Spleen (tissue), 11 donors: ENCODE results near the gene DIDO1. TPM values are rescaled to one million over a fixed set of nuclear protein-coding genes. Genes with fewer than 3 reads are reported as not detected.

Source experiments
- DNase-seq: peaks from one replicate; pipeline ENCODE4 v3.0.0-alpha.2; 2020
- H3K27ac ChIP-seq, 8 donors: fragments of 200-600 bp; sonication (generic) in 7 of 8; 1 replicate in 4 of 8; 2 replicates in 4 of 8; pipeline versions ENCODE4 v1.5.0 to v1.8.0; 2016 to 2021; ENCODE audit warnings: inconsistent platforms in 4 of 8, mild to moderate bottlenecking in 4 of 8, moderate library complexity in 1 of 8
- H3K27me3 ChIP-seq, 7 donors: fragments of 200-600 bp; sonication (generic) in 6 of 7; replicated peaks in 1 of 7; 1 replicate in 4 of 7; 2 replicates in 3 of 7; pipeline versions ENCODE4 v1.5.0 to v1.8.0; 2016 to 2021; ENCODE audit warnings: inconsistent platforms in 3 of 7, mild to moderate bottlenecking in 1 of 7
- H3K36me3 ChIP-seq, 6 donors: fragments of 200-600 bp; sonication (generic) in 5 of 6; 1 replicate in 4 of 6; 2 replicates in 2 of 6; pipeline versions ENCODE4 v1.5.0 to v1.8.0; 2016 to 2021; ENCODE audit warnings: inconsistent platforms in 2 of 6
- H3K4me1 ChIP-seq, 6 donors: fragments of 200-600 bp; sonication (generic) in 5 of 6; 1 replicate in 3 of 6; 2 replicates in 3 of 6; pipeline versions ENCODE4 v1.5.0 to v1.8.0; 2016 to 2021; ENCODE audit warnings: inconsistent platforms in 3 of 6
- H3K4me3 ChIP-seq, 8 donors: fragments of 200-600 bp; sonication (generic) in 7 of 8; 1 replicate in 4 of 8; 2 replicates in 4 of 8; pipeline versions ENCODE4 v1.5.0 to v1.8.0; 2016 to 2021; ENCODE audit warnings: inconsistent platforms in 4 of 8, mild to moderate bottlenecking in 4 of 8, moderate library complexity in 2 of 8
- H3K9me3 ChIP-seq, 8 donors: fragments of 200-600 bp; sonication (generic) in 7 of 8; 1 replicate in 4 of 8; 2 replicates in 4 of 8; pipeline versions ENCODE4 v1.5.0 to v1.8.0; 2016 to 2021; ENCODE audit warnings: inconsistent platforms in 4 of 8
- POLR2A ChIP-seq, 3 donors: fragments of 450-650 bp; IDR thresholded peaks; one replicate each; pipeline ENCODE4 v1.5.1; 2017; ENCODE audit warnings: antibody characterized with exemption in 3 of 3, mild to moderate bottlenecking in 1 of 3
- POLR2AphosphoS5 ChIP-seq, 3 donors: sonication (generic); formaldehyde crosslinking; IDR thresholded peaks; one replicate each; pipeline ENCODE4 v1.5.1; 2017; ENCODE audit warnings: antibody characterized with exemption in 3 of 3
- WGBS, 5 donors: extraction: QIAGEN DNeasy Blood & Tissue Kit in 3 of 5; methylation state at CpG; one replicate each; pipeline versions ENCODE4 v1.1.5 to v1.1.7; 2013 to 2018; 5-methylcytosine and 5-hydroxymethylcytosine counted together
- intact Hi-C: fragments of 100-400 bp; cut with DNase I; formaldehyde crosslinking; loops from one replicate; pipeline ENCODE4 v1.15.0; 2023; ENCODE audit warnings: low total_unique reads
- polyA plus RNA-seq, 3 donors: library from polyadenylated mRNA; stranded (reverse); fragments of 200-250 nt; gene quantifications; one replicate each; pipeline ENCODE4 v1.2.1, GENCODE V29; 2013
- total RNA-seq, 7 donors: library from RNA; depleted of rRNA in 3 of 7; stranded (reverse); fragments of >200 nt in 3 of 7; fragmentation: NEBNext Ultra II Directional in 4 of 7; extraction: Animal tissue kit (Norgen Biotek cat#: 25700) in 4 of 7; gene quantifications; one replicate each; pipeline versions ENCODE4 v1.1.0 to v1.2.1, GENCODE V29; 2016 to 2021
- TF ChIP-seq, protein P1 (sequence below), 11 experiments: fragments of 200-600 bp in 7 of 11; fragments of 450-650 bp in 4 of 11; sonication (generic) in 4 of 11; IDR thresholded peaks in 8 of 11; conservative IDR thresholded peaks in 3 of 11; 1 replicate in 7 of 11; 2 replicates in 4 of 11; pipeline versions ENCODE4 v1.4.0 to v1.8.0; 2016 to 2021; ENCODE audit warnings: antibody characterized with exemption in 11 of 11, inconsistent platforms in 4 of 11, mild to moderate bottlenecking in 1 of 11
- donor health status: healthy with polysubstance abuse.
- donor health status: DM: no; HTN: no; CAD: no; lungs with moderate emphysema.
- donor health status: DM: no; HTN: no; CAD: no.
- donor health status: Bipolar disorder and iron deficiency.
- donor health status: healthy.
- donor health status: DM: no; HTN: no; CAD: no.
- donor health status: DM: yes; HTN: yes; CAD: no.

The DIDO1 gene
- total and polyA plus RNA-seq, 10 donors, result 17.4 to 79.6 (median 66.9) TPM

DNA sequence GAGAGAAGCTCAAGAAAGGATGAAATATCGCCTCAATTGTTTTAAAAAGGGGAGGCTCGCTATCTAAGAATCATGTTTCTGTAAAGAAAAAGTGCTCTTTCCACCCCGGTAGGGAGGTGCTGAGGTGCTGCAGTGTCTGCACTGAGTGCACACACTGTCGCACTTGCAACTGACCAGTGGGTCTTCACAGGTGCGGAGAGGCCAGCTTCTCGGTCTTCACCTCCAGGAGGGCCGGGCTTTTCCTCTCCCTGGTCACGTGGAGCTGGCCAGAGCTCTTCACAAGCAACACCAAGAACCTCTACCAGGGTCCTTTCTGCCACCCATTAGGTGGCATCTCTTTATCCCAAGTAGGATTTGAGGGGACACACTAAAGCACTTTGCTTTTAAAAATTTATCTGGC is 36.9 kb downstream of the DIDO1 start:
- no peak overlapping the region for H3K27ac ChIP-seq
- H3K27me3 ChIP-seq, result no peaks in the 10 kb centered on the region
- intact Hi-C loops, result no loop called here
- 93 to 98% (median 97%) methylated on average over 8 of the region's 8 CpGs for WGBS, 5 donors
- TF ChIP-seq POLR2A (IDR thresholded peaks at IDR 0.05) (no peak), POLR2AphosphoS5 (IDR thresholded peaks at IDR 0.05) (no peak)
- TF ChIP-seq, protein P1, sequence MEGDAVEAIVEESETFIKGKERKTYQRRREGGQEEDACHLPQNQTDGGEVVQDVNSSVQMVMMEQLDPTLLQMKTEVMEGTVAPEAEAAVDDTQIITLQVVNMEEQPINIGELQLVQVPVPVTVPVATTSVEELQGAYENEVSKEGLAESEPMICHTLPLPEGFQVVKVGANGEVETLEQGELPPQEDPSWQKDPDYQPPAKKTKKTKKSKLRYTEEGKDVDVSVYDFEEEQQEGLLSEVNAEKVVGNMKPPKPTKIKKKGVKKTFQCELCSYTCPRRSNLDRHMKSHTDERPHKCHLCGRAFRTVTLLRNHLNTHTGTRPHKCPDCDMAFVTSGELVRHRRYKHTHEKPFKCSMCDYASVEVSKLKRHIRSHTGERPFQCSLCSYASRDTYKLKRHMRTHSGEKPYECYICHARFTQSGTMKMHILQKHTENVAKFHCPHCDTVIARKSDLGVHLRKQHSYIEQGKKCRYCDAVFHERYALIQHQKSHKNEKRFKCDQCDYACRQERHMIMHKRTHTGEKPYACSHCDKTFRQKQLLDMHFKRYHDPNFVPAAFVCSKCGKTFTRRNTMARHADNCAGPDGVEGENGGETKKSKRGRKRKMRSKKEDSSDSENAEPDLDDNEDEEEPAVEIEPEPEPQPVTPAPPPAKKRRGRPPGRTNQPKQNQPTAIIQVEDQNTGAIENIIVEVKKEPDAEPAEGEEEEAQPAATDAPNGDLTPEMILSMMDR (IDR thresholded peaks at IDR 0.05 in 8 of 11, conservative IDR thresholded peaks at IDR 0.05 in 3 of 11), result no peak
- peaks cover 0 to 17% (median 0%) of the 10 kb centered on the region in 6 donors for H3K4me1 ChIP-seq
- DNase-seq, result no peak
- H3K36me3 ChIP-seq, result peaks cover 13 to 94% (median 88%) of the 10 kb centered on the region in 6 donors
- H3K9me3 ChIP-seq, result no peaks in the 10 kb centered on the region
- H3K4me3 ChIP-seq, result no peak overlapping the region

DNA sequence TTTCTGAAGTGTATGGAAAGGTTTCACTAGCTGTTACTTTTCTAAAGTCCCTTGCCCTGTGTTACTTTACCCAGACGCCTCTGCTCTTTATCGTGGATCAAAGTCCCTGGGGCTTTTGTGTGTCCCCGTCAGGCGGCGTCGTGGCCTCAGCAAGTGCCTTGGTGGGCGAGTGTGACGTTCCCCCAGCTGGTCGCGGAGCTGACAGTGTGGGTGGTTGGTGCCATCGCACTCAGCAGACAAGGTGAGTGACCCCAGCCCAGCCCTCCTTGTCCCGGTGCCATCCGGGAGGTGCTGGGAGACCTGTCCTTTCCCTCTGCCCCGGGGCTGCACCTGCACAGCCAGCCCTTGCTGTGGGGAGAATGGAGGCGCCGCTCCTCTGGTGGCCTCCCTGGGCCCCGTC is 37.4 kb downstream of the DIDO1 start:
- peak in 1 of 3 donors; percentile 59 for TF ChIP-seq POLR2AphosphoS5 (IDR thresholded peaks at IDR 0.05)
- no peak for TF ChIP-seq POLR2A (IDR thresholded peaks at IDR 0.05)
- no peaks in the 10 kb centered on the region for H3K27me3 ChIP-seq
- 92 to 97% (median 94%) methylated on average over 17 of the region's 17 CpGs for WGBS, 5 donors
- no peak overlapping the region for H3K4me3 ChIP-seq
- intact Hi-C loops, result no loop called here
- no peaks in the 10 kb centered on the region for H3K9me3 ChIP-seq
- peaks cover 0 to 17% (median 0%) of the 10 kb centered on the region in 6 donors for H3K4me1 ChIP-seq
- no peak overlapping the region for H3K27ac ChIP-seq
- no peak for DNase-seq
- peaks cover 13 to 88% (median 83%) of the 10 kb centered on the region in 6 donors for H3K36me3 ChIP-seq

DNA sequence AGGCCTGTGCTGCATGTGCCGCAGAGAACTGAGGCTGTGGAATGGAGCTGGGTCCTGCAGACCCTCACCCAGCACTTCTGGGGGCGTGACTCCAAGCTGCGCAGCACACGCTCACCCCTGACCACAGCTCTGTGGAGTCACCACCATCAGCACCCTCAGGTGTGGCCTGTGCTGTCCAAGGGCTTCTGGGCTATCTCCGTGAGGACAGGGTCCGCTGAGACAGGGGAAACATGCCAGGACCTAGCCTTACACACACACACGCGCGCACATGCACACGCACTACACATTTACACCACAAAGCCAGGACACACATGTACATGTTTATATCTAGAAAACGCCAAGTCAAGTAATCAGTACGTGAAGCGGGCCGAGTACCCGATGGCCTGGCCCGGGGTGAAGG is 37.9 kb downstream of the DIDO1 start:
- 95 to 99% (median 96%) methylated on average over 12 to 16 of the region's 16 CpGs for WGBS, 5 donors
- TF ChIP-seq POLR2A (IDR thresholded peaks at IDR 0.05), result no peak
- TF ChIP-seq, protein P1 (IDR thresholded peaks at IDR 0.05 in 8 of 11, conservative IDR thresholded peaks at IDR 0.05 in 3 of 11), result no peak
- peak; percentile 2 to 25 (median 24) for TF ChIP-seq POLR2AphosphoS5 (IDR thresholded peaks at IDR 0.05)
- H3K36me3 ChIP-seq, result peaks cover 13 to 83% (median 78%) of the 10 kb centered on the region in 6 donors
- H3K4me3 ChIP-seq, result no peak overlapping the region
- intact Hi-C loops, result no loop called here
- no peak overlapping the region for H3K27ac ChIP-seq
- no peaks in the 10 kb centered on the region for H3K27me3 ChIP-seq
- DNase-seq, result no peak
- H3K9me3 ChIP-seq, result no peaks in the 10 kb centered on the region
- peaks cover 0 to 17% (median 0%) of the 10 kb centered on the region in 6 donors for H3K4me1 ChIP-seq

DNA sequence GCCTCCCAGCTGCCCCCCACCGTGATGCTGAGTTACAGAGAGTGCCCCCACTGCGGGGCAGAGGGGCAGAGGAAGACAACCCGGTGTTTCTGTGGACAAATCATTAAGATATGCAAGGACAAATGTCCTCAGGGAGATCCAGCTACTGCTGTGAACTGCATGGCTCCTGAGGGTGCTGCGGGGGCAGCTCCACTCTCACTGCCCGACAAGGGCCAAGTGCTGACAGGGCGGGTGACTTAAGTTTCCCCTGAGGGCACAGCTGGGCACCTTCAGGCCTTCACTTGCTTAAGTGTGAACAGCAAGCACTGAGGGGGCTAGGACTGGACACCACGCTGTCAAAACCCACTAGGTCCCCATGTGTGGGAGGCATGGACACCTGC is 38.5 kb downstream of the DIDO1 start:
- no peaks in the 10 kb centered on the region for H3K27me3 ChIP-seq

More for the DNA sequence above, 38.5 kb downstream of the DIDO1 start:
- TF ChIP-seq, protein P1 (IDR thresholded peaks at IDR 0.05 in 8 of 11, conservative IDR thresholded peaks at IDR 0.05 in 3 of 11), result no peak
- TF ChIP-seq POLR2A (IDR thresholded peaks at IDR 0.05), result no peak
- no peak for TF ChIP-seq POLR2AphosphoS5 (IDR thresholded peaks at IDR 0.05)
- peaks cover 0 to 17% (median 0%) of the 10 kb centered on the region in 6 donors for H3K4me1 ChIP-seq
- H3K9me3 ChIP-seq, result no peaks in the 10 kb centered on the region
- intact Hi-C loops, result no loop called here
- 67 to 91% (median 88%) methylated on average over 4 to 7 of the region's 7 CpGs for WGBS, 5 donors
- DNase-seq, result no peak
- H3K36me3 ChIP-seq, result peaks cover 13 to 78% (median 73%) of the 10 kb centered on the region in 6 donors
- H3K27ac ChIP-seq, result peak overlapping the region in 2 of 8 donors; percentile 37 to 39
- H3K4me3 ChIP-seq, result no peak overlapping the region
